ENCODE measurements around the gene TLCD4. TPM values are rescaled to one million over a fixed set of nuclear protein-coding genes. Genes with fewer than 3 reads are reported as not detected.

The TLCD4 gene
- total and polyA plus RNA-seq, 2 donors (not counting 1 experiment from before 2014, with no cell fraction given), result 0.55 to 1.3 TPM

DNA sequence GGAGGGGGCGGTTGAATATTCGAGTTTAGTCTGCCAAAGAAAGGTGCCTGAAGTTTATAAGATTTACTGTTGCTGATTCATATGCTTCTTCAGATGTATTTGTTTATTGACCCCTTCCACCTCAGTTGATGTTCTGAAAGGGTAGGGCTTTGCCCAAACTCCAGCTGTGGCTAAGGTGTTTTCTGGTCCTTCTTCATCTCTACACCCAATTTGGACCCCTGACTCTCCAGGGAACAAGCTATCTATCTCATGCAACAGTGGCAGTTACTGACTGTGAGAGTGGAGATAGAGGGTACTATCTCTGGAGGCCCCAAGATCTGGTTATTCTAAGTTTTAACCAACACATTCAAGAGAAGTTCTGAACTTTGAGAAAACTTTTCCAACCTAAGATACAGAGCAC is 31.8 kb upstream of the TLCD4 start:
- H3K4me2 ChIP-seq (replicated peaks; ENCODE audit: low read depth, low read length, poor library complexity, severe bottlenecking), result no peak overlapping the region
- H2AFZ ChIP-seq (ENCODE audit: insufficient read depth, low read depth, low read length, poor library complexity, severe bottlenecking), result no peak overlapping the region
- ATAC-seq (ENCODE audit: low read depth) (no peak), DNase-seq (no peak)
- H3K79me2 ChIP-seq (ENCODE audit: control insufficient read depth, insufficient read depth, low read length), result no peaks in the 10 kb centered on the region
- Mint-ChIP-seq H3K4me1 (no peaks in the 10 kb centered on the region), H3K4me3 (no peak overlapping the region), H3K27me3 (peaks cover 10% of the 10 kb centered on the region), H3K27ac (no peak overlapping the region), H3K9me3 (ENCODE audit: insufficient read depth) (no peaks in the 10 kb centered on the region)
- H4K20me1 ChIP-seq (ENCODE audit: control insufficient read depth, insufficient read depth, low read length, poor library complexity, severe bottlenecking), result no peaks in the 10 kb centered on the region
- peaks cover 0 to 3% (median 0%) of the 10 kb centered on the region in 4 experiments for H3K27me3 ChIP-seq (replicated peaks in 1 of 4; ENCODE audit: control extremely low read depth in 1 of 4, control insufficient read depth in 3 of 4, insufficient read depth in 4 of 4, low read length in 3 of 4)
- H3K27ac ChIP-seq (ENCODE audit: low read length in 2 of 2), result no peak overlapping the region
- H3K9ac ChIP-seq (ENCODE audit: low read length), result no peak overlapping the region
- peaks cover 0 to 4% (median 0%) of the 10 kb centered on the region in 3 donors for H3K9me3 ChIP-seq (ENCODE audit: control extremely low read depth in 1 of 3, control insufficient read depth in 2 of 3, insufficient read depth in 1 of 3, low read length in 2 of 3)
- ChIA-PET CTCF (interaction anchor here (1.0 to 6.8 kb wide), 12 partner anchors 10 to 230 kb away, joined by 3 to 92 read pairs (median 10); partner anchors contain the start of genes ALG14, RWDD3 and TLCD4), POLR2A (interaction anchor here (1.5 kb wide), 1 partner anchor 149 kb away, joined by 6 read pairs; the partner anchor contains the start of gene RWDD3)
- no peak overlapping the region for H3K4me3 ChIP-seq (ENCODE audit: control extremely low read depth in 1 of 5, extremely low read depth in 1 of 5, insufficient read depth in 1 of 5, low read depth in 2 of 5, low read length in 4 of 5)
- TF ChIP-seq EZH2 (IDR thresholded peaks at IDR 0.05; ENCODE audit: borderline replicate concordance, insufficient read depth, low read depth, low read length, poor library complexity, severe bottlenecking), result no peak
- TF ChIP-seq, protein P1, sequence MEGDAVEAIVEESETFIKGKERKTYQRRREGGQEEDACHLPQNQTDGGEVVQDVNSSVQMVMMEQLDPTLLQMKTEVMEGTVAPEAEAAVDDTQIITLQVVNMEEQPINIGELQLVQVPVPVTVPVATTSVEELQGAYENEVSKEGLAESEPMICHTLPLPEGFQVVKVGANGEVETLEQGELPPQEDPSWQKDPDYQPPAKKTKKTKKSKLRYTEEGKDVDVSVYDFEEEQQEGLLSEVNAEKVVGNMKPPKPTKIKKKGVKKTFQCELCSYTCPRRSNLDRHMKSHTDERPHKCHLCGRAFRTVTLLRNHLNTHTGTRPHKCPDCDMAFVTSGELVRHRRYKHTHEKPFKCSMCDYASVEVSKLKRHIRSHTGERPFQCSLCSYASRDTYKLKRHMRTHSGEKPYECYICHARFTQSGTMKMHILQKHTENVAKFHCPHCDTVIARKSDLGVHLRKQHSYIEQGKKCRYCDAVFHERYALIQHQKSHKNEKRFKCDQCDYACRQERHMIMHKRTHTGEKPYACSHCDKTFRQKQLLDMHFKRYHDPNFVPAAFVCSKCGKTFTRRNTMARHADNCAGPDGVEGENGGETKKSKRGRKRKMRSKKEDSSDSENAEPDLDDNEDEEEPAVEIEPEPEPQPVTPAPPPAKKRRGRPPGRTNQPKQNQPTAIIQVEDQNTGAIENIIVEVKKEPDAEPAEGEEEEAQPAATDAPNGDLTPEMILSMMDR (IDR thresholded peaks at IDR 0.05), result no peak
- 92% methylated on average over 2 of the region's 2 CpGs for WGBS (ENCODE audit: insufficient coverage)
- H3K36me3 ChIP-seq (replicated peaks in 1 of 2; ENCODE audit: control extremely low read depth in 1 of 2, control insufficient read depth in 1 of 2, extremely low read depth in 1 of 2, insufficient read depth in 2 of 2, low read length in 1 of 2), result no peaks in the 10 kb centered on the region
- intact Hi-C loops (cut with micrococcal nuclease), result no loop called here
- no peaks in the 10 kb centered on the region for H3K4me1 ChIP-seq (ENCODE audit: control insufficient read depth in 2 of 2, insufficient read depth in 2 of 2, low read length in 2 of 2)

DNA sequence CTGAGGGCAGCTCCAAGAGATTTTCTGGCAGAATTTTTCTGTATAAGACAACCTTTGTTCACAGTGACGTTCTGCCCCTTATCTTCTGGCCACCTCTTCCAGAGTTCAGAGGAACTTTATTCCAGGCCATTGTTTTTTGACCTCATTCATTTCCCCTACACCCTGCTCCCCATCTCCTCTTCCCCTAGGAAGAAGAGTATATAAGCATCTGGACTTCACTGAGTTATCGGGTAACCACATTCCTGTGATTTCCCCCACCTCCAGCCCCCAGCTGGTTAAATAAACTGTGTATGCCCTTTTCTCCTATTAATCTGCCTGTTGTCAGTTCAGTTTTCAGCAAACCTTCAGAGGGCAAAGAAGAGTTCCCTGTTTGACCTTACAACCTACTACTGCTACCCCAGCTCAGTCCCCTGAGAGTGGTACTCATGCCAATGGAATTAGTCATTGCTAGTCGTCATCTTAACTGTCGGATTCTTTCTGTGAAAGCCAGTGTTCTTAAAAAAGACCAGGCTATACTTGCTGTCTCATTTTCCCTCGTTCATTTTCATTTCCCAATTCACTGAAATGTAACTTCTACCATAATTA is 30.1 kb upstream of the TLCD4 start:
- Mint-ChIP-seq H3K27ac (no peak overlapping the region), H3K27me3 (peaks cover 10% of the 10 kb centered on the region), H3K4me1 (no peaks in the 10 kb centered on the region), H3K4me3 (no peak overlapping the region), H3K9me3 (ENCODE audit: insufficient read depth) (no peaks in the 10 kb centered on the region)
- Histone ChIP-seq H3K79me2 (ENCODE audit: control insufficient read depth, insufficient read depth, low read length) (no peaks in the 10 kb centered on the region), H3K4me1 (ENCODE audit: control insufficient read depth in 2 of 2, insufficient read depth in 2 of 2, low read length in 2 of 2) (no peaks in the 10 kb centered on the region), H3K27me3 (replicated peaks in 1 of 4; ENCODE audit: control extremely low read depth in 1 of 4, control insufficient read depth in 3 of 4, insufficient read depth in 4 of 4, low read length in 3 of 4) (no peaks in the 10 kb centered on the region), H3K36me3 (replicated peaks in 1 of 2; ENCODE audit: control extremely low read depth in 1 of 2, control insufficient read depth in 1 of 2, extremely low read depth in 1 of 2, insufficient read depth in 2 of 2, low read length in 1 of 2) (no peaks in the 10 kb centered on the region), H3K4me3 (ENCODE audit: control extremely low read depth in 1 of 5, extremely low read depth in 1 of 5, insufficient read depth in 1 of 5, low read depth in 2 of 5, low read length in 4 of 5) (no peak overlapping the region), H3K9ac (ENCODE audit: low read length) (no peak overlapping the region), H2AFZ (ENCODE audit: insufficient read depth, low read depth, low read length, poor library complexity, severe bottlenecking) (no peak overlapping the region), H3K9me3 (ENCODE audit: control extremely low read depth in 1 of 3, control insufficient read depth in 2 of 3, insufficient read depth in 1 of 3, low read length in 2 of 3) (peaks cover 0 to 8% (median 0%) of the 10 kb centered on the region in 3 donors), H3K4me2 (replicated peaks; ENCODE audit: low read depth, low read length, poor library complexity, severe bottlenecking) (no peak overlapping the region), H4K20me1 (ENCODE audit: control insufficient read depth, insufficient read depth, low read length, poor library complexity, severe bottlenecking) (no peaks in the 10 kb centered on the region), H3K27ac (ENCODE audit: low read length in 2 of 2) (no peak overlapping the region)
- no peak for TF ChIP-seq EZH2 (IDR thresholded peaks at IDR 0.05; ENCODE audit: borderline replicate concordance, insufficient read depth, low read depth, low read length, poor library complexity, severe bottlenecking)
- TF ChIP-seq, protein P1 (IDR thresholded peaks at IDR 0.05), result no peak
- intact Hi-C loops (cut with micrococcal nuclease), result no loop called here
- WGBS (ENCODE audit: insufficient coverage), result 62% methylated on average over 3 of the region's 5 CpGs
- ChIA-PET POLR2A (no interaction called here), CTCF (interaction anchor here (2.0 to 2.3 kb wide), 2 partner anchors 29 to 147 kb away, joined by 5 to 8 read pairs; partner anchors contain the start of genes RWDD3 and TLCD4)
- DNase-seq (no peak), ATAC-seq (ENCODE audit: low read depth) (no peak)
